Measurements from ENCODE around the gene RAC3. TPM values are rescaled to one million over a fixed set of nuclear protein-coding genes. Genes with fewer than 3 reads are reported as not detected.

The RAC3 gene
- total RNA-seq, 1 donor from 2014 or later = 41.3 TPM

DNA sequence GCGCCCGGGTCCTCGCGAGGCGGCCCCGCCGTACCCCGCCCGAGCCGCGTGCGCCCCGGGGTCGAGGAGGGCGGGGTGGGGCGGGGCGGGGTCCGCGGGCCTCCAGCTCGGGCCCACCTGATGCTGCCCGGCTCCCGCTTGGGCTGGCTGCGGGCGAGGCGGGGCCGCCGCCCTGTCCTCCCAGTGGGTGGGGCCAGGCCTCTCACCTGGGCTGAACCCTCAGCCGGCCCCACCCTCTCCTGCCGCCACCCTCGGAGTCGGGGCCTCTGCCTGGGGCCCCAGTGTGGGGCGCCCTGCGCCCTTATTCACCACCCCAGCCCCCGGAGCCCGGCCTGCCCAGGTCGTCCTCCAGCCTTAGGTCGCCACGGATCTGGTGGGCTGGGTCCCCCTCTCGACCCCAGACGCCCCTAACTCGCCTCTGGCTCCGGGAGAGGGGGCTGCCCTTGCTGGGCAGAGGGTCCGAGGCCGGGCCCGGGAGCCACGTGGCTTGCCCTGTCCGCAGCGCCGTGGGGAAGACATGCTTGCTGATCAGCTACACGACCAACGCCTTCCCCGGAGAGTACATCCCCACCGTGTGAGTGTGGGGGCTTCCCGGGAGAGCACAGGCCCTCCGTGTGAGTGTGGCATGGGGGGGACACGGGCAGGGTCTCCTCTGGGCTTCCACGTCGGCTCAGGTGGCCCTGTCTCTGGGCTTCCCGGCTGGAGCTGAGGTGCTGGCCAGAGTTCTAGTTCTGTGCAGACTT, 578 bp downstream of the RAC3 start:
- Histone ChIP-seq H3K27ac (ENCODE audit: low read depth, low read length) (no peak overlapping the region), H4K20me1 (ENCODE audit: insufficient read depth, low read length) (peaks cover 3% of the 10 kb centered on the region), H3K4me3 (ENCODE audit: insufficient read depth, low read depth, low read length) (peak overlapping the region; percentile 49), H2AFZ (ENCODE audit: low read depth, low read length) (peak overlapping the region; percentile 60), H3K36me3 (ENCODE audit: insufficient read depth, low read length) (no peaks in the 10 kb centered on the region), H3K27me3 (ENCODE audit: insufficient read depth, low read length) (no peaks in the 10 kb centered on the region), H3K9me3 (ENCODE audit: insufficient read depth, low read depth, low read length) (no peaks in the 10 kb centered on the region), H3K4me1 (ENCODE audit: insufficient read depth, low read length) (peaks cover 20% of the 10 kb centered on the region), H3K79me2 (ENCODE audit: insufficient read depth, low read length) (peaks cover 10% of the 10 kb centered on the region), H3K9ac (ENCODE audit: low read length) (peak overlapping the region; percentile 67), H3K4me2 (ENCODE audit: low read length) (peak overlapping the region; percentile 86)
- TF ChIP-seq, protein P1, sequence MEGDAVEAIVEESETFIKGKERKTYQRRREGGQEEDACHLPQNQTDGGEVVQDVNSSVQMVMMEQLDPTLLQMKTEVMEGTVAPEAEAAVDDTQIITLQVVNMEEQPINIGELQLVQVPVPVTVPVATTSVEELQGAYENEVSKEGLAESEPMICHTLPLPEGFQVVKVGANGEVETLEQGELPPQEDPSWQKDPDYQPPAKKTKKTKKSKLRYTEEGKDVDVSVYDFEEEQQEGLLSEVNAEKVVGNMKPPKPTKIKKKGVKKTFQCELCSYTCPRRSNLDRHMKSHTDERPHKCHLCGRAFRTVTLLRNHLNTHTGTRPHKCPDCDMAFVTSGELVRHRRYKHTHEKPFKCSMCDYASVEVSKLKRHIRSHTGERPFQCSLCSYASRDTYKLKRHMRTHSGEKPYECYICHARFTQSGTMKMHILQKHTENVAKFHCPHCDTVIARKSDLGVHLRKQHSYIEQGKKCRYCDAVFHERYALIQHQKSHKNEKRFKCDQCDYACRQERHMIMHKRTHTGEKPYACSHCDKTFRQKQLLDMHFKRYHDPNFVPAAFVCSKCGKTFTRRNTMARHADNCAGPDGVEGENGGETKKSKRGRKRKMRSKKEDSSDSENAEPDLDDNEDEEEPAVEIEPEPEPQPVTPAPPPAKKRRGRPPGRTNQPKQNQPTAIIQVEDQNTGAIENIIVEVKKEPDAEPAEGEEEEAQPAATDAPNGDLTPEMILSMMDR (IDR thresholded peaks at IDR 0.05; ENCODE audit: insufficient read depth, low read depth, low read length) = no peak
- TF ChIP-seq EZH2 (IDR thresholded peaks at IDR 0.05; ENCODE audit: insufficient read depth, low read length) = no peak
- DNase-seq (ENCODE audit: low read depth) (no peak), FAIRE-seq (no peak)
- Mint-ChIP-seq H3K9me3 (ENCODE audit: unreplicated experiment) (no peaks in the 10 kb centered on the region), H3K36me3 (ENCODE audit: low read depth, unreplicated experiment) (peaks cover 13% of the 10 kb centered on the region), H3K4me1 (ENCODE audit: low read depth, unreplicated experiment) (no peaks in the 10 kb centered on the region), H3K27me3 (ENCODE audit: low read depth, unreplicated experiment) (peaks cover 8% of the 10 kb centered on the region), H3K27ac (ENCODE audit: unreplicated experiment) (no peak overlapping the region), H3K4me3 (ENCODE audit: unreplicated experiment) (peak overlapping the region; percentile 80)

DNA sequence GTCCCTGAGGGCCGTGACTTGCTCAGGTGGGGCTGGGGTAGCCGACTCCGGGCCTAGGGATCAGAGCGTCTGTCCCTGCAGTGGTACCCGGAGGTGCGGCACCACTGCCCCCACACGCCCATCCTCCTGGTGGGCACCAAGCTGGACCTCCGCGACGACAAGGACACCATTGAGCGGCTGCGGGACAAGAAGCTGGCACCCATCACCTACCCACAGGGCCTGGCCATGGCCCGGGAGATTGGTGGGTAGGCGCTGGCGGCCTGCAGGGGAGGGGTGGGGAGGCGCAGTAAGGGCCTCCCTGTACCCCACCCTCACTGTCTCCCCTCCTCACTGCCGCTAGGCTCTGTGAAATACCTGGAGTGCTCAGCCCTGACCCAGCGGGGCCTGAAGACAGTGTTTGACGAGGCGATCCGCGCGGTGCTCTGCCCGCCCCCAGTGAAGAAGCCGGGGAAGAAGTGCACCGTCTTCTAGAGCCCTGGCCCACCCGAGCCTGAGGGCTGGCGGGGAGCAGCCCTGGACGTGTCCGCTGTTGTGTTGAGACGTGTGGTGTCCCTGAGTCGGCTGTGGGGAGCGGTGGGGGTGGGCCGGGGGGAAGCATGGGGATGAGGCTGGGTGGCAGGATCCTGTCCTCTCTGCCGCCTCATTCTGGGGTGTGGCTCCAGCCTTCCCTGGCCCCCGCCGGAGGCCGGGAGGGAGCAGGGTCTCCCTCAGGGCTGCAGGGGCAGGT, 2.0 kb downstream of the RAC3 start:
- FAIRE-seq = no peak
- H3K4me1 ChIP-seq (ENCODE audit: insufficient read depth, low read length) = peaks cover 20% of the 10 kb centered on the region
- H3K4me3 ChIP-seq (ENCODE audit: insufficient read depth, low read depth, low read length) = no peak overlapping the region
- no peak for DNase-seq (ENCODE audit: low read depth)
- peaks cover 10% of the 10 kb centered on the region for H3K79me2 ChIP-seq (ENCODE audit: insufficient read depth, low read length)
- peaks cover 3% of the 10 kb centered on the region for H4K20me1 ChIP-seq (ENCODE audit: insufficient read depth, low read length)
- Mint-ChIP-seq H3K36me3 (ENCODE audit: low read depth, unreplicated experiment) (peaks cover 11% of the 10 kb centered on the region), H3K9me3 (ENCODE audit: unreplicated experiment) (peaks cover 2% of the 10 kb centered on the region), H3K27ac (ENCODE audit: unreplicated experiment) (peak overlapping the region; percentile 41), H3K4me1 (ENCODE audit: low read depth, unreplicated experiment) (peaks cover 2% of the 10 kb centered on the region), H3K27me3 (ENCODE audit: low read depth, unreplicated experiment) (peaks cover 4% of the 10 kb centered on the region), H3K4me3 (ENCODE audit: unreplicated experiment) (peak overlapping the region; percentile 80)
- no peak overlapping the region for H3K9ac ChIP-seq (ENCODE audit: low read length)
- H3K9me3 ChIP-seq (ENCODE audit: insufficient read depth, low read depth, low read length) = no peaks in the 10 kb centered on the region
- no peaks in the 10 kb centered on the region for H3K36me3 ChIP-seq (ENCODE audit: insufficient read depth, low read length)
- H2AFZ ChIP-seq (ENCODE audit: low read depth, low read length) = no peak overlapping the region
- TF ChIP-seq, protein P1 (IDR thresholded peaks at IDR 0.05; ENCODE audit: insufficient read depth, low read depth, low read length) = no peak
- no peak for TF ChIP-seq EZH2 (IDR thresholded peaks at IDR 0.05; ENCODE audit: insufficient read depth, low read length)
- H3K27me3 ChIP-seq (ENCODE audit: insufficient read depth, low read length) = no peaks in the 10 kb centered on the region
- H3K4me2 ChIP-seq (ENCODE audit: low read length) = no peak overlapping the region
- H3K27ac ChIP-seq (ENCODE audit: low read depth, low read length) = no peak overlapping the region

Data from astrocyte (in vitro differentiated cells and primary cell).